HEK293 (cell line): ENCODE results near the gene ZNF860.

Experiments
- CTCF ChIA-PET: fragments of 350-600 bp; formaldehyde crosslinking; extraction: SDS; loops from one replicate; lab custom pipeline; 2021; ENCODE audit warnings: antibody characterized with exemption; lab: Yijun Ruan, JAX
- POLR2A ChIA-PET: fragments of 300-600 bp; formaldehyde crosslinking; extraction: SDS; loops from one replicate; lab custom pipeline; 2020; ENCODE audit warnings: antibody characterized with exemption, inconsistent platforms; lab: Yijun Ruan, JAX
- H3K27ac ChIP-seq: fragments of 200-500 bp; sonication (Bioruptor generic); 2 replicates; pipeline ENCODE4 v1.5.1; 2014; ENCODE audit warnings: low read depth, low read length, control low read depth, inconsistent platforms; ENCODE audit errors: extremely low read depth
- H3K36me3 ChIP-seq, 2 experiments: fragments of 200-500 bp in 1 of 2; sonication (Bioruptor generic) in 1 of 2; 1 replicate in 1 of 2; 2 replicates in 1 of 2; pipeline ENCODE4 v1.5.1; 2014 to 2017; ENCODE audit warnings: inconsistent platforms in 2 of 2, low read length in 2 of 2; ENCODE audit not compliant: control insufficient read depth in 2 of 2, insufficient read depth in 1 of 2
- H3K4me1 ChIP-seq: fragments of 200-500 bp; sonication (Bioruptor generic); 2 replicates; pipeline ENCODE4 v1.5.1; 2014; ENCODE audit warnings: mild to moderate bottlenecking, low read length, inconsistent platforms; ENCODE audit not compliant: control insufficient read depth, insufficient read depth
- H3K4me3 ChIP-seq: 2 replicates; pipeline ENCODE4 v1.5.1; 2011; ENCODE audit warnings: low read depth, mild to moderate bottlenecking, control low read depth, low read length, moderate library complexity
- H3K9me3 ChIP-seq: fragments of 200-500 bp; sonication (Bioruptor generic); 2 replicates; pipeline ENCODE4 v1.5.1; 2014; ENCODE audit warnings: low read depth, low read length, inconsistent platforms; ENCODE audit not compliant: control insufficient read depth, insufficient read depth
- AEBP2 ChIP-seq: fragments of 450-650 bp; formaldehyde crosslinking; IDR thresholded peaks from 2 replicates; pipeline ENCODE4 v1.5.1; 2016; ENCODE audit warnings: missing biosample characterization, missing genetic modification characterization, borderline replicate concordance
- FEZF1 ChIP-seq: fragments of 450-650 bp; formaldehyde crosslinking; IDR thresholded peaks from 2 replicates; pipeline ENCODE4 v1.5.1; 2016; ENCODE audit warnings: missing biosample characterization, missing genetic modification characterization
- HOXD13 ChIP-seq: sonication (generic); formaldehyde crosslinking; IDR thresholded peaks from 2 replicates; pipeline ENCODE4 v1.8.0; 2022; ENCODE audit warnings: missing genetic modification reagents, borderline replicate concordance
- ZBTB48 ChIP-seq: fragments of 450-650 bp; formaldehyde crosslinking; IDR thresholded peaks from 2 replicates; pipeline ENCODE4 v1.5.1; 2016; ENCODE audit warnings: missing biosample characterization, missing genetic modification characterization
- ZBTB7A ChIP-seq: fragments of 450-650 bp; formaldehyde crosslinking; IDR thresholded peaks from 2 replicates; pipeline ENCODE4 v1.5.1; 2016; ENCODE audit warnings: low read depth, missing biosample characterization, missing genetic modification characterization
- ZFP41 ChIP-seq: fragments of 450-650 bp; formaldehyde crosslinking; IDR thresholded peaks from 2 replicates; pipeline ENCODE4 v1.5.1; 2016; ENCODE audit warnings: missing biosample characterization, missing genetic modification characterization, borderline replicate concordance
- ZNF114 ChIP-seq: fragments of 450-650 bp; formaldehyde crosslinking; IDR thresholded peaks from 2 replicates; pipeline ENCODE4 v1.5.0; 2017; ENCODE audit warnings: missing biosample characterization, missing genetic modification characterization
- ZNF148 ChIP-seq: fragments of 450-650 bp; formaldehyde crosslinking; IDR thresholded peaks from 2 replicates; pipeline ENCODE4 v1.5.0; 2017; ENCODE audit warnings: missing biosample characterization, missing genetic modification characterization, borderline replicate concordance
- ZNF174 ChIP-seq: fragments of 450-650 bp; formaldehyde crosslinking; IDR thresholded peaks from 2 replicates; pipeline ENCODE4 v1.5.0; 2017; ENCODE audit warnings: missing biosample characterization, mild to moderate bottlenecking, missing genetic modification characterization
- ZNF221 ChIP-seq: fragments of 450-650 bp; formaldehyde crosslinking; IDR thresholded peaks from 2 replicates; pipeline ENCODE4 v1.5.1; 2017; ENCODE audit warnings: missing biosample characterization, missing genetic modification characterization, borderline replicate concordance
- ZNF24 ChIP-seq: fragments of 450-650 bp; formaldehyde crosslinking; IDR thresholded peaks from 2 replicates; pipeline ENCODE4 v1.5.1; 2016; ENCODE audit warnings: missing biosample characterization, missing genetic modification characterization
- ZNF280C ChIP-seq: fragments of 450-650 bp; formaldehyde crosslinking; IDR thresholded peaks from 2 replicates; pipeline ENCODE4 v1.5.1; 2016; ENCODE audit warnings: missing biosample characterization, missing genetic modification characterization
- ZNF292 ChIP-seq: fragments of 450-650 bp; formaldehyde crosslinking; IDR thresholded peaks from 2 replicates; pipeline ENCODE4 v1.5.1; 2016; ENCODE audit warnings: low read depth, missing biosample characterization, missing genetic modification characterization, borderline replicate concordance
- ZNF335 ChIP-seq: fragments of 450-650 bp; formaldehyde crosslinking; conservative IDR thresholded peaks from 2 replicates; pipeline ENCODE4 v1.5.1; 2016; ENCODE audit warnings: missing biosample characterization, missing genetic modification characterization
- ZNF391 ChIP-seq: fragments of 450-650 bp; formaldehyde crosslinking; IDR thresholded peaks from 2 replicates; pipeline ENCODE4 v1.5.1; 2016; ENCODE audit warnings: low read depth, missing biosample characterization, missing genetic modification characterization, borderline replicate concordance
- ZNF571 ChIP-seq: fragments of 450-650 bp; formaldehyde crosslinking; IDR thresholded peaks from 2 replicates; pipeline ENCODE4 v1.5.0; 2017; ENCODE audit warnings: missing biosample characterization, missing genetic modification characterization
- ZNF639 ChIP-seq: fragments of 450-650 bp; formaldehyde crosslinking; IDR thresholded peaks from 2 replicates; pipeline ENCODE4 v1.5.1; 2016; ENCODE audit warnings: missing biosample characterization, missing genetic modification characterization

Gene ZNF860

GRCh38 chr3:31996195-31996594, 14.6 kb downstream of the ZNF860 start (continued):
- TF ChIP-seq ZNF280C (no peak), AEBP2 (tag by site-specific recombination) (no peak), FEZF1 (tag by site-specific recombination) (no peak)

- Histone ChIP-seq H3K9me3 (no peaks in the 10 kb centered on the region), H3K27ac (no peak overlapping the region), H3K4me3 (no peak overlapping the region), H3K36me3 (no peaks in the 10 kb centered on the region), H3K4me1 (no peaks in the 10 kb centered on the region)
- TF ChIP-seq ZNF335 (no peak), ZFP41 (tag by site-specific recombination) (no peak), ZBTB48 (no peak), ZNF292 (tag by site-specific recombination) (no peak), ZNF24 (tag by site-specific recombination) (no peak), ZBTB7A (tag by site-specific recombination) (no peak), ZNF148 (tag by site-specific recombination) (no peak), ZNF391 (tag by site-specific recombination) (no peak), ZNF639 (tag by site-specific recombination) (no peak), ZNF114 (tag by site-specific recombination) (no peak), HOXD13 (no peak)
- POLR2A ChIA-PET, result no interaction called here
- CTCF ChIA-PET, result no interaction called here
Measured at GRCh38 chr3:31997500-31997899, 15.9 kb downstream of the ZNF860 start.

- H3K4me3 ChIP-seq, result no peak overlapping the region
- no peaks in the 10 kb centered on the region for H3K4me1 ChIP-seq
- no peaks in the 10 kb centered on the region for H3K36me3 ChIP-seq
- TF ChIP-seq ZNF571 (tag by site-specific recombination) (no peak), ZNF221 (tag by site-specific recombination) (no peak), ZNF174 (tag by site-specific recombination) (no peak)
- ChIA-PET POLR2A (no interaction called here), CTCF (interaction anchor here (1.0 to 1.1 kb wide), 2 partner anchors 10 to 20 kb away, joined by 3 to 4 read pairs; no protein-coding TSS in a partner anchor)
- no peaks in the 10 kb centered on the region for H3K9me3 ChIP-seq
- no peak overlapping the region for H3K27ac ChIP-seq
Measured at GRCh38 chr3:31999907-32000439, 18.4 kb downstream of the ZNF860 start.
